ENCODE measurements around the gene SLC25A21.

The SLC25A21 gene

GRCh38 chr14:36822685-36823084, 349.7 kb downstream of the SLC25A21 start:
- H3K4me1 ChIP-seq (ENCODE audit: low read length), result no peaks in the 10 kb centered on the region
- H4K20me1 ChIP-seq (ENCODE audit: insufficient read depth, low read length), result no peaks in the 10 kb centered on the region
- no peaks in the 10 kb centered on the region for H3K36me3 ChIP-seq (replicated peaks; ENCODE audit: insufficient read depth, low read length)
- no peaks in the 10 kb centered on the region for H3K9me2 ChIP-seq (replicated peaks; ENCODE audit: insufficient read depth, low read length)
- no peaks in the 10 kb centered on the region for H3F3A ChIP-seq (ENCODE audit: insufficient read depth, low read length)
- no peak overlapping the region for H3K4me2 ChIP-seq (ENCODE audit: low read depth, low read length)
- H3K27me3 ChIP-seq (replicated peaks; ENCODE audit: insufficient read depth, low read length), result no peaks in the 10 kb centered on the region
- no peak overlapping the region for H2AFZ ChIP-seq (ENCODE audit: low read length)
- H3K4me3 ChIP-seq (ENCODE audit: low read length), result no peak overlapping the region
- no peak for DNase-seq
- no peak overlapping the region for H3K27ac ChIP-seq (ENCODE audit: low read length)
- H3K9ac ChIP-seq (ENCODE audit: low read length), result no peak overlapping the region
- no peak for TF ChIP-seq EZH2phosphoT487 (IDR thresholded peaks at IDR 0.05; ENCODE audit: low read length)
- TF ChIP-seq CTCF (IDR thresholded peaks at IDR 0.05; ENCODE audit: low read length), result no peak
- no peak for TF ChIP-seq EZH2 (optimal IDR thresholded peaks at IDR 0.05; ENCODE audit: low read depth, low read length)
- H3K79me2 ChIP-seq (ENCODE audit: low read length), result no peaks in the 10 kb centered on the region
- no peaks in the 10 kb centered on the region for H3K9me3 ChIP-seq (replicated peaks; ENCODE audit: insufficient read depth, low read length)

GRCh38 chr14:36820901-36821300, 351.5 kb downstream of the SLC25A21 start:
- Histone ChIP-seq H3F3A (ENCODE audit: insufficient read depth, low read length) (no peaks in the 10 kb centered on the region), H3K27ac (ENCODE audit: low read length) (no peak overlapping the region), H3K9me3 (replicated peaks; ENCODE audit: insufficient read depth, low read length) (no peaks in the 10 kb centered on the region), H3K27me3 (replicated peaks; ENCODE audit: insufficient read depth, low read length) (no peaks in the 10 kb centered on the region), H3K36me3 (replicated peaks; ENCODE audit: insufficient read depth, low read length) (no peaks in the 10 kb centered on the region), H3K4me3 (ENCODE audit: low read length) (no peak overlapping the region), H3K9ac (ENCODE audit: low read length) (no peak overlapping the region), H3K9me2 (replicated peaks; ENCODE audit: insufficient read depth, low read length) (no peaks in the 10 kb centered on the region), H3K4me2 (ENCODE audit: low read depth, low read length) (no peak overlapping the region), H3K79me2 (ENCODE audit: low read length) (no peaks in the 10 kb centered on the region), H3K4me1 (ENCODE audit: low read length) (no peaks in the 10 kb centered on the region), H4K20me1 (ENCODE audit: insufficient read depth, low read length) (no peaks in the 10 kb centered on the region), H2AFZ (ENCODE audit: low read length) (no peak overlapping the region)
- TF ChIP-seq EZH2 (optimal IDR thresholded peaks at IDR 0.05; ENCODE audit: low read depth, low read length) (no peak), CTCF (IDR thresholded peaks at IDR 0.05; ENCODE audit: low read length) (no peak), EZH2phosphoT487 (IDR thresholded peaks at IDR 0.05; ENCODE audit: low read length) (no peak)
- DNase-seq, result no peak

- H2AFZ ChIP-seq (ENCODE audit: low read length), result no peak overlapping the region
- no peaks in the 10 kb centered on the region for H3F3A ChIP-seq (ENCODE audit: insufficient read depth, low read length)
- H3K27me3 ChIP-seq (replicated peaks; ENCODE audit: insufficient read depth, low read length), result no peaks in the 10 kb centered on the region
- no peaks in the 10 kb centered on the region for H3K4me1 ChIP-seq (ENCODE audit: low read length)
- DNase-seq, result no peak
- no peak overlapping the region for H3K4me2 ChIP-seq (ENCODE audit: low read depth, low read length)
- no peak overlapping the region for H3K4me3 ChIP-seq (ENCODE audit: low read length)
- H4K20me1 ChIP-seq (ENCODE audit: insufficient read depth, low read length), result no peaks in the 10 kb centered on the region
- no peak overlapping the region for H3K9ac ChIP-seq (ENCODE audit: low read length)
- H3K9me3 ChIP-seq (replicated peaks; ENCODE audit: insufficient read depth, low read length), result no peaks in the 10 kb centered on the region
- H3K9me2 ChIP-seq (replicated peaks; ENCODE audit: insufficient read depth, low read length), result no peaks in the 10 kb centered on the region
- H3K27ac ChIP-seq (ENCODE audit: low read length), result no peak overlapping the region
- no peak for TF ChIP-seq EZH2phosphoT487 (IDR thresholded peaks at IDR 0.05; ENCODE audit: low read length)
- TF ChIP-seq CTCF (IDR thresholded peaks at IDR 0.05; ENCODE audit: low read length), result no peak
- TF ChIP-seq EZH2 (optimal IDR thresholded peaks at IDR 0.05; ENCODE audit: low read depth, low read length), result no peak
- no peaks in the 10 kb centered on the region for H3K36me3 ChIP-seq (replicated peaks; ENCODE audit: insufficient read depth, low read length)
- no peaks in the 10 kb centered on the region for H3K79me2 ChIP-seq (ENCODE audit: low read length)
Observed at GRCh38 chr14:36820111-36820709, 352.2 kb downstream of the SLC25A21 start.

Data from MM.1S (cell line).